GM23248 (cell line): ENCODE measurements around the gene SLC44A4.

ENCODE experiments used
- EZH2 ChIP-seq: fragments of 200-600 bp; sonication (generic); IDR thresholded peaks from 2 replicates; pipeline ENCODE4 v1.6.1; 2018; ENCODE audit warnings: antibody characterized with exemption, mild to moderate bottlenecking; ENCODE audit not compliant: insufficient read depth, poor library complexity, severe bottlenecking
- EZH2phosphoT487 ChIP-seq: fragments of 200-600 bp; sonication (generic); IDR thresholded peaks from 2 replicates; pipeline ENCODE4 v1.6.1; 2018; ENCODE audit warnings: antibody characterized with exemption, moderate library complexity, mild to moderate bottlenecking, low read depth; ENCODE audit not compliant: insufficient read depth

- TF ChIP-seq EZH2 (no peak), EZH2phosphoT487 (no peak)
Observed at GRCh38 chr6:31864818-31865204, 14.0 kb downstream of the SLC44A4 start.
